GM19467 (cell line): ENCODE results near the gene ILKAP.

Experiments
- ATAC-seq: cut with Tn5 transposase; IDR thresholded peaks from one replicate; pipeline ENCODE4 v1.9.1; 2021; ENCODE audit warnings: mild to moderate bottlenecking, moderate library complexity; ENCODE audit not compliant: unreplicated experiment

The ILKAP gene

GRCh38 chr2:238125127-238125885 is 78.2 kb downstream of the ILKAP start:
- no peak for ATAC-seq

- ATAC-seq: no peak
Observed at GRCh38 chr2:238124488-238125126, 78.9 kb downstream of the ILKAP start.

GRCh38 chr2:238123991-238124470 is 79.5 kb downstream of the ILKAP start:
- ATAC-seq: no peak

- no peak for ATAC-seq
Observed at GRCh38 chr2:238123218-238123971, 80.1 kb downstream of the ILKAP start.

- ATAC-seq: no peak
Observed at GRCh38 chr2:238122287-238123217, 80.9 kb downstream of the ILKAP start.

GRCh38 chr2:238121511-238122286 is 81.8 kb downstream of the ILKAP start:
- no peak for ATAC-seq

GRCh38 chr2:238120463-238121298 is 82.8 kb downstream of the ILKAP start:
- ATAC-seq: no peak
